H9 (cell line): ENCODE data around the gene ZNF846. TPM values are rescaled to one million over a fixed set of nuclear protein-coding genes. Genes with fewer than 3 reads are reported as not detected.

Experiments used
- DNase-seq: peaks from one replicate; pipeline ENCODE4 v3.0.0-alpha.2; 2017
- H2AFZ ChIP-seq: one replicate; pipeline ENCODE4 v1.6.1; 2013; ENCODE audit warnings: mild to moderate bottlenecking, low read length, control low read depth, moderate library complexity
- H2AK5ac ChIP-seq: 2 replicates; pipeline ENCODE4 v1.6.1; 2013; ENCODE audit warnings: low read length, control low read depth, mixed read lengths; ENCODE audit not compliant: insufficient read length
- H2BK120ac ChIP-seq: one replicate; pipeline ENCODE4 v1.6.1; 2013; ENCODE audit warnings: low read depth, mild to moderate bottlenecking, low read length, control low read depth, inconsistent platforms; ENCODE audit not compliant: poor library complexity, severe bottlenecking
- H2BK12ac ChIP-seq: 2 replicates; pipeline ENCODE4 v1.6.1; 2013; ENCODE audit warnings: low read length, control low read depth, mixed read lengths, low read depth; ENCODE audit not compliant: insufficient read length
- H2BK15ac ChIP-seq: 2 replicates; pipeline ENCODE4 v1.6.1; 2013; ENCODE audit warnings: low read depth, low read length, control low read depth
- H2BK20ac ChIP-seq: one replicate; pipeline ENCODE4 v1.6.1; 2013; ENCODE audit warnings: low read depth, mild to moderate bottlenecking, low read length, control low read depth, inconsistent platforms; ENCODE audit not compliant: poor library complexity, severe bottlenecking
- H2BK5ac ChIP-seq: 2 replicates; pipeline ENCODE4 v1.6.1; 2013; ENCODE audit warnings: low read length, control low read depth, mixed read lengths; ENCODE audit not compliant: insufficient read length
- H3K14ac ChIP-seq: 2 replicates; pipeline ENCODE4 v1.6.1; 2013; ENCODE audit warnings: low read length, control low read depth; ENCODE audit not compliant: insufficient read depth
- H3K18ac ChIP-seq: 2 replicates; pipeline ENCODE4 v1.6.1; 2013; ENCODE audit warnings: low read depth, mild to moderate bottlenecking, mixed read lengths, low read length, control low read depth; ENCODE audit not compliant: insufficient read length
- H3K23ac ChIP-seq: 2 replicates; pipeline ENCODE4 v1.6.1; 2013; ENCODE audit warnings: low read length, control low read depth, mixed read lengths, low read depth; ENCODE audit not compliant: insufficient read length
- H3K23me2 ChIP-seq: 2 replicates; pipeline ENCODE4 v1.6.1; 2013; ENCODE audit warnings: low read depth, mild to moderate bottlenecking, mixed read lengths, low read length, control low read depth; ENCODE audit not compliant: insufficient read length, poor library complexity, severe bottlenecking
- H3K27ac ChIP-seq: 2 replicates; pipeline ENCODE4 v1.5.1; 2013; ENCODE audit warnings: low read length, control low read depth, mixed read lengths, low read depth; ENCODE audit not compliant: insufficient read length
- H3K27me3 ChIP-seq: 2 replicates; pipeline ENCODE4 v1.6.1; 2013; ENCODE audit warnings: low read length, control low read depth, inconsistent platforms; ENCODE audit not compliant: insufficient read depth
- H3K4ac ChIP-seq: 2 replicates; pipeline ENCODE4 v1.6.1; 2013; ENCODE audit warnings: low read depth, mild to moderate bottlenecking, control low read depth, inconsistent platforms, low read length, moderate library complexity
- H3K4me1 ChIP-seq: 2 replicates; pipeline ENCODE4 v1.6.1; 2013; ENCODE audit warnings: low read length, control low read depth, inconsistent platforms; ENCODE audit not compliant: insufficient read depth
- H3K4me2 ChIP-seq: 2 replicates; pipeline ENCODE4 v1.6.1; 2013; ENCODE audit warnings: low read length, control low read depth, mixed read lengths; ENCODE audit not compliant: insufficient read length, insufficient read depth
- H3K56ac ChIP-seq: 2 replicates; pipeline ENCODE4 v1.6.1; 2013; ENCODE audit warnings: low read depth, mild to moderate bottlenecking, mixed read lengths, low read length, control low read depth; ENCODE audit not compliant: insufficient read length
- H3K79me1 ChIP-seq: 2 replicates; pipeline ENCODE4 v1.6.1; 2013; ENCODE audit warnings: low read depth, mild to moderate bottlenecking, moderate library complexity, low read length, control low read depth, inconsistent platforms; ENCODE audit not compliant: insufficient read depth, poor library complexity, severe bottlenecking
- H3K79me2 ChIP-seq: 2 replicates; pipeline ENCODE4 v1.6.1; 2013; ENCODE audit warnings: low read length, control low read depth, inconsistent platforms; ENCODE audit not compliant: insufficient read depth
- H3K9ac ChIP-seq: 2 replicates; pipeline ENCODE4 v1.6.1; 2013; ENCODE audit warnings: low read length, control low read depth, mixed read lengths; ENCODE audit not compliant: insufficient read length; ENCODE audit errors: extremely low read depth
- H3K9me3 ChIP-seq: one replicate; pipeline ENCODE4 v1.6.1; 2013; ENCODE audit warnings: low read depth, low read length, inconsistent platforms; ENCODE audit not compliant: control insufficient read depth
- H3T11ph ChIP-seq: one replicate; pipeline ENCODE4 v1.6.1; 2013; ENCODE audit warnings: mild to moderate bottlenecking, low read length, control low read depth, inconsistent platforms
- H4K20me1 ChIP-seq: one replicate; pipeline ENCODE4 v1.6.1; 2013; ENCODE audit not compliant: control insufficient read depth, insufficient read length, insufficient read depth
- H4K5ac ChIP-seq: 2 replicates; pipeline ENCODE4 v1.6.1; 2013; ENCODE audit warnings: low read depth, mild to moderate bottlenecking, mixed read lengths, low read length, control low read depth; ENCODE audit not compliant: insufficient read length
- H4K8ac ChIP-seq: replicated peaks from 2 replicates; pipeline ENCODE4 v1.6.1; 2013; ENCODE audit warnings: low read length, control low read depth, mixed read lengths, low read depth; ENCODE audit not compliant: insufficient read length
- H4K91ac ChIP-seq: 2 replicates; pipeline ENCODE4 v1.6.1; 2013; ENCODE audit warnings: low read depth, mild to moderate bottlenecking, moderate library complexity, mixed read lengths, low read length, control low read depth; ENCODE audit not compliant: insufficient read length
- H3K27ac Mint-ChIP-seq, 3 experiments: 2 replicates in 2 of 3; 3 replicates in 1 of 3; pipeline ENCODE4 v1.8.0; 2020 to 2021; ENCODE audit warnings: mixed read lengths in 3 of 3, mild to moderate bottlenecking in 1 of 3, moderate library complexity in 1 of 3
- H3K27me3 Mint-ChIP-seq: 2 replicates; pipeline ENCODE4 v1.8.0; 2021; ENCODE audit warnings: low read depth, mild to moderate bottlenecking, moderate library complexity, mixed read lengths
- H3K36me3 Mint-ChIP-seq, 3 experiments: 2 replicates in 2 of 3; 3 replicates in 1 of 3; pipeline ENCODE4 v1.8.0; 2020 to 2021; ENCODE audit warnings: low read depth in 3 of 3, mixed read lengths in 3 of 3; ENCODE audit not compliant: insufficient read depth in 1 of 3
- H3K4me1 Mint-ChIP-seq, 2 experiments: 2 replicates each; pipeline ENCODE4 v1.8.0; 2020; ENCODE audit warnings: mixed read lengths in 2 of 2
- H3K4me3 Mint-ChIP-seq, 2 experiments: 2 replicates in 1 of 2; 3 replicates in 1 of 2; pipeline ENCODE4 v1.8.0; 2020 to 2021; ENCODE audit warnings: mild to moderate bottlenecking in 2 of 2, mixed read lengths in 2 of 2, moderate library complexity in 1 of 2
- H3K9me3 Mint-ChIP-seq, 2 experiments: 2 replicates in 1 of 2; 3 replicates in 1 of 2; pipeline ENCODE4 v1.8.0; 2020; ENCODE audit warnings: mild to moderate bottlenecking in 2 of 2, mixed read lengths in 2 of 2, moderate library complexity in 1 of 2
- WGBS: extraction: QIAGEN DNeasy Blood & Tissue Kit; methylation state at CpG from one replicate; pipeline ENCODE4 v1.1.7; 2013; ENCODE audit warnings: missing lambda C conversion rate, low lambda C conversion rate, mixed read lengths; ENCODE audit not compliant: insufficient read length; ENCODE audit errors: extremely low coverage; 5-methylcytosine and 5-hydroxymethylcytosine counted together
- total RNA-seq: library from RNA; stranded (reverse); gene quantifications from 2 replicates; pipeline ENCODE4 v1.2.1, GENCODE V29; 2021
- TF ChIP-seq, protein P1 (sequence below): fragments of 200-600 bp; sonication (generic); conservative IDR thresholded peaks from 3 replicates; pipeline ENCODE4 v1.8.0; 2021; ENCODE audit warnings: antibody characterized with exemption, mild to moderate bottlenecking

The ZNF846 gene
- total RNA-seq, 1 experiment from 2014 or later: 9.2 TPM

DNA sequence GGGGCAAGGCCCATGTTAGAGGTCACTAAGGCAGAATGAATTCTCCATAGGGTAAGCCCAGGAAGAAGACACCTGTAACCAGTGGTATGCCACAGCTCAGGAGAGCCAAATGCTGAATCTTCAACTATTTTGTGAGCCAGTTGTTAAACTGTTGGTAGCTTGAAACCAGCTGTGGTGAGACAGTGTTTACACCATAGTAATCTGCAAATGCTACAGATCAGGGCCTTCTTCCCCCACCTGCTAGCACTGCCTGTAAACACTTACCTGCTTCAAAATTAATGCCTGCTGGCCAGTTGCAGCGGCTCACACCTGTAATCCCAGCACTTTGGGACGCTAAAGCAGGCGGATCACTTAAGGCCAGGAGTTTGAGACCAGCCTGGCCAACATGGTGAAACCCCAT, 38.3 kb upstream of the ZNF846 start:
- H3K27ac ChIP-seq: no peak overlapping the region
- H4K8ac ChIP-seq: no peak overlapping the region
- TF ChIP-seq, protein P1, sequence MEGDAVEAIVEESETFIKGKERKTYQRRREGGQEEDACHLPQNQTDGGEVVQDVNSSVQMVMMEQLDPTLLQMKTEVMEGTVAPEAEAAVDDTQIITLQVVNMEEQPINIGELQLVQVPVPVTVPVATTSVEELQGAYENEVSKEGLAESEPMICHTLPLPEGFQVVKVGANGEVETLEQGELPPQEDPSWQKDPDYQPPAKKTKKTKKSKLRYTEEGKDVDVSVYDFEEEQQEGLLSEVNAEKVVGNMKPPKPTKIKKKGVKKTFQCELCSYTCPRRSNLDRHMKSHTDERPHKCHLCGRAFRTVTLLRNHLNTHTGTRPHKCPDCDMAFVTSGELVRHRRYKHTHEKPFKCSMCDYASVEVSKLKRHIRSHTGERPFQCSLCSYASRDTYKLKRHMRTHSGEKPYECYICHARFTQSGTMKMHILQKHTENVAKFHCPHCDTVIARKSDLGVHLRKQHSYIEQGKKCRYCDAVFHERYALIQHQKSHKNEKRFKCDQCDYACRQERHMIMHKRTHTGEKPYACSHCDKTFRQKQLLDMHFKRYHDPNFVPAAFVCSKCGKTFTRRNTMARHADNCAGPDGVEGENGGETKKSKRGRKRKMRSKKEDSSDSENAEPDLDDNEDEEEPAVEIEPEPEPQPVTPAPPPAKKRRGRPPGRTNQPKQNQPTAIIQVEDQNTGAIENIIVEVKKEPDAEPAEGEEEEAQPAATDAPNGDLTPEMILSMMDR: no peak
- H3K4me3 Mint-ChIP-seq: no peak overlapping the region
- no peak overlapping the region for H2BK12ac ChIP-seq
- H3K36me3 Mint-ChIP-seq: peaks cover 14 to 35% (median 28%) of the 10 kb centered on the region in 3 experiments
- no peak overlapping the region for H2BK15ac ChIP-seq
- no peaks in the 10 kb centered on the region for H3K9me3 Mint-ChIP-seq
- H3K27me3 Mint-ChIP-seq: no peaks in the 10 kb centered on the region
- H4K91ac ChIP-seq: no peak overlapping the region
- no peaks in the 10 kb centered on the region for H3K9me3 ChIP-seq
- H3K9ac ChIP-seq: no peak overlapping the region
- no peak overlapping the region for H3K27ac Mint-ChIP-seq
- no peak overlapping the region for H2AK5ac ChIP-seq
- H3K27me3 ChIP-seq: no peaks in the 10 kb centered on the region
- H2AFZ ChIP-seq: no peak overlapping the region
- no peak overlapping the region for H2BK5ac ChIP-seq
- H2BK20ac ChIP-seq: no peak overlapping the region
- H2BK120ac ChIP-seq: no peak overlapping the region
- H3T11ph ChIP-seq: no peak overlapping the region
- WGBS: no CpG with 5 or more reads among the region's 3 CpGs
- no peaks in the 10 kb centered on the region for H3K4me1 ChIP-seq
- H3K56ac ChIP-seq: no peak overlapping the region
- no peak overlapping the region for H3K4ac ChIP-seq
- H3K23me2 ChIP-seq: no peaks in the 10 kb centered on the region
- no peaks in the 10 kb centered on the region for H4K20me1 ChIP-seq
- H3K23ac ChIP-seq: no peak overlapping the region
- no peak overlapping the region for H3K18ac ChIP-seq
- no peaks in the 10 kb centered on the region for H3K79me1 ChIP-seq
- H3K79me2 ChIP-seq: no peaks in the 10 kb centered on the region; the same call in 1 of the 2 replicates
- no peaks in the 10 kb centered on the region for H3K4me1 Mint-ChIP-seq
- no peak overlapping the region for H3K14ac ChIP-seq
- no peak overlapping the region for H4K5ac ChIP-seq
- no peak for DNase-seq
- H3K4me2 ChIP-seq: no peak overlapping the region
